CD4-positive, alpha-beta memory T cell (primary cell): ENCODE measurements around the gene DHX35. TPM values are rescaled to one million over a fixed set of nuclear protein-coding genes. Genes with fewer than 3 reads are reported as not detected.

Experiments
- CTCF ChIA-PET: fragments of 350-600 bp; sonication (Branson Sonifier 250); formaldehyde crosslinking; loops from one replicate; lab custom pipeline; 2021; ENCODE audit warnings: inconsistent platforms; ENCODE audit not compliant: partially characterized antibody; lab: Charles Lee
- POLR2A ChIA-PET: fragments of 350-600 bp; sonication (Branson Sonifier 250); formaldehyde crosslinking; loops from one replicate; lab custom pipeline; 2021; ENCODE audit not compliant: partially characterized antibody; lab: Charles Lee
- DNase-seq, 5 donors: peaks; one replicate each; pipeline versions ENCODE4 v3.0.0 to v3.0.0-alpha.2; 2020 to 2022; ENCODE audit warnings: mixed read lengths in 1 of 5
- H3K27ac ChIP-seq: one replicate; pipeline ENCODE4 v1.7.0; 2013; ENCODE audit warnings: low read depth, low read length
- H3K27me3 ChIP-seq: 2 replicates; pipeline ENCODE4 v1.7.0; 2013; ENCODE audit warnings: mild to moderate bottlenecking, low read length, moderate library complexity; ENCODE audit not compliant: insufficient read depth
- H3K36me3 ChIP-seq: 2 replicates; pipeline ENCODE4 v1.7.0; 2013; ENCODE audit warnings: mild to moderate bottlenecking, low read length, moderate library complexity; ENCODE audit not compliant: insufficient read depth
- H3K4me1 ChIP-seq: 2 replicates; pipeline ENCODE4 v1.7.0; 2013; ENCODE audit warnings: mild to moderate bottlenecking, low read length, moderate library complexity; ENCODE audit not compliant: insufficient read depth
- H3K4me3 ChIP-seq, 2 donors: one replicate each; pipeline ENCODE4 v1.7.0; 2013; ENCODE audit warnings: low read length in 2 of 2, mild to moderate bottlenecking in 1 of 2
- H3K9me3 ChIP-seq, 2 donors: one replicate each; pipeline ENCODE4 v1.7.0; 2013; ENCODE audit warnings: low read length in 2 of 2, control low read depth in 1 of 2; ENCODE audit not compliant: control insufficient read depth in 1 of 2
- H3K27ac Mint-ChIP-seq, 7 donors: one replicate each; pipeline ENCODE4 v1.8.0; 2020 to 2021; ENCODE audit warnings: mixed read lengths in 7 of 7, mild to moderate bottlenecking in 6 of 7, inconsistent platforms in 3 of 7, moderate library complexity in 3 of 7
- H3K27me3 Mint-ChIP-seq, 2 donors: one replicate each; pipeline ENCODE4 v1.8.0; 2020 to 2021; ENCODE audit warnings: mixed read lengths in 2 of 2
- H3K36me3 Mint-ChIP-seq, 2 donors: one replicate each; pipeline ENCODE4 v1.8.0; 2020 to 2021; ENCODE audit warnings: mixed read lengths in 2 of 2, inconsistent platforms in 1 of 2, mild to moderate bottlenecking in 1 of 2
- H3K4me1 Mint-ChIP-seq, 4 donors: one replicate each; pipeline ENCODE4 v1.8.0; 2020 to 2021; ENCODE audit warnings: mixed read lengths in 4 of 4, mild to moderate bottlenecking in 1 of 4
- H3K4me3 Mint-ChIP-seq, 8 donors: one replicate each; pipeline ENCODE4 v1.8.0; 2020 to 2021; ENCODE audit warnings: mixed read lengths in 8 of 8, mild to moderate bottlenecking in 7 of 8, moderate library complexity in 6 of 8, inconsistent platforms in 3 of 8
- H3K9me3 Mint-ChIP-seq, 8 donors: one replicate each; pipeline ENCODE4 v1.8.0; 2020 to 2021; ENCODE audit warnings: mixed read lengths in 8 of 8, mild to moderate bottlenecking in 5 of 8, inconsistent platforms in 3 of 8, moderate library complexity in 1 of 8
- intact Hi-C: fragments of 100-400 bp; cut with micrococcal nuclease; formaldehyde crosslinking; loops from one replicate; pipeline ENCODE4 v1.15.1; 2023
- polyA plus RNA-seq, 2 donors: library from polyadenylated mRNA; unstranded; fragments of 300-500 nt; fragmentation: Illumina TruSeq; gene quantifications; one replicate each; pipeline ENCODE4 v1.2.3, GENCODE V29; 2021
- total RNA-seq, 2 experiments: library from RNA; stranded (reverse); gene quantifications; one replicate each; pipeline ENCODE4 v1.2.3, GENCODE V29; 2021

DHX35 gene
- total and polyA plus RNA-seq, 4 experiments from 2014 or later = 2.7 to 11.8 (median 10.0) TPM

- Histone ChIP-seq H3K27me3 (no peaks in the 10 kb centered on the region), H3K4me1 (peaks cover 14% of the 10 kb centered on the region), H3K36me3 (peaks cover 20% of the 10 kb centered on the region), H3K27ac (no peak overlapping the region), H3K9me3 (no peaks in the 10 kb centered on the region), H3K4me3 (no peak overlapping the region)
- Mint-ChIP-seq H3K9me3 (no peaks in the 10 kb centered on the region), H3K36me3 (peaks cover 65 to 76% of the 10 kb centered on the region in 2 donors), H3K27me3 (no peaks in the 10 kb centered on the region), H3K4me1 (peaks cover 12 to 26% (median 19%) of the 10 kb centered on the region in 4 donors), H3K4me3 (no peak overlapping the region), H3K27ac (peak overlapping the region in 4 of 7 donors; percentile 5 to 82 (median 28))
- no peak for DNase-seq
- POLR2A ChIA-PET = no interaction called here
- CTCF ChIA-PET = interaction anchor here (1.9 kb wide), 1 partner anchor 50 kb away, joined by 5 read pairs; no protein-coding TSS in a partner anchor
- intact Hi-C loops = no loop called here
Observed at GRCh38 chr20:38999217-38999616, 37.1 kb downstream of the DHX35 start.

DNA sequence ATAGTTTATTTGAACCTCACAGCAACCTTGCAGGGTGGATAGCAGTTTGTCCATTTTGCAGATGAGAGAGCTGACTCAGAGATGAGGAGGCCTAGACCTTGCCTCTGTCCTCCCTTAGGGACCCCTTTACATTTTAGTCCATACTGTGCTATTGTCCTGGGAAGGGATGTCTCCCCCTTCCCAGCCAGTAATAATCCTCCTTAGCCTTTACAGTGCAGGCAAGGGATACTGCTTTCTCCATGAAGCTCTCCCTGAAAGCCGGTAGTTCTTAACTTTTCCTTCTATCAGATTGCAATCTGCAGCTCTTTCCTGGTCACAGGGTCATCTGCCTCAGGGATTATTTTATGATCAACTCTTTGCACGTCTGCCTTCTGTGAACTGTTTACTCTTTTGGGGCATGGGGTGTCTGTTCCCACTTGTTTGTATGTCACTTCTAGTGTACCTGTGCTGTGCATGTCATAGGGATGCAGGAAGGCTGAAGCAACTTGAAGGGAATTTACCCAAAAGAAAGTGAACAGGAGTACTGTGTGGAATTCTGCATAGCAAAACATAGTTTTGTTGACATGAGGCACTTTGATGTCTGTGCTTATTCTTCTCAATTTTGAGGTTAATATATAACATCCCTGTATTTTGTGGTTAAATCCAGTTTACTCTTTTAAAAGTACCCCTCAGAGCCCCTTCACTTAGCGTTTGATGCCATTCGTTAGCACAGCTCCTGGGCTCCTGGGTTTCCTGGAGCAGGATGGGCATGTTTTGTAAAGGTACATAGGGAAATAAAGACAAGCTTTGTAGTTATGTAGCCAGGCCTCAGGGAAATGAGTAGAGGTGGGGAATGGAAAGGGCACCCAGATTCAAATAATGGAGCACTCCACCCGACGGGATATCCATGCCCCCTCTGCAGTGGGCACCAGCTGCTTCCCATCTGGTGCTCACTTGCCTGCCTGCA is 38.1 kb downstream of the DHX35 start:
- Histone ChIP-seq H3K27ac (no peak overlapping the region), H3K9me3 (no peaks in the 10 kb centered on the region), H3K36me3 (peaks cover 20% of the 10 kb centered on the region), H3K4me3 (no peak overlapping the region), H3K27me3 (no peaks in the 10 kb centered on the region), H3K4me1 (peaks cover 21% of the 10 kb centered on the region)
- Mint-ChIP-seq H3K4me3 (no peak overlapping the region), H3K27ac (peak overlapping the region in 2 of 7 donors; percentile 64 to 82), H3K27me3 (no peaks in the 10 kb centered on the region), H3K36me3 (peaks cover 66 to 72% of the 10 kb centered on the region in 2 donors), H3K9me3 (no peaks in the 10 kb centered on the region), H3K4me1 (peaks cover 19 to 33% (median 28%) of the 10 kb centered on the region in 4 donors)
- intact Hi-C loops = no loop called here
- CTCF ChIA-PET = interaction anchor here (1.9 kb wide), 1 partner anchor 49 kb away, joined by 5 read pairs; no protein-coding TSS in a partner anchor
- POLR2A ChIA-PET = no interaction called here
- DNase-seq = no peak

DNA sequence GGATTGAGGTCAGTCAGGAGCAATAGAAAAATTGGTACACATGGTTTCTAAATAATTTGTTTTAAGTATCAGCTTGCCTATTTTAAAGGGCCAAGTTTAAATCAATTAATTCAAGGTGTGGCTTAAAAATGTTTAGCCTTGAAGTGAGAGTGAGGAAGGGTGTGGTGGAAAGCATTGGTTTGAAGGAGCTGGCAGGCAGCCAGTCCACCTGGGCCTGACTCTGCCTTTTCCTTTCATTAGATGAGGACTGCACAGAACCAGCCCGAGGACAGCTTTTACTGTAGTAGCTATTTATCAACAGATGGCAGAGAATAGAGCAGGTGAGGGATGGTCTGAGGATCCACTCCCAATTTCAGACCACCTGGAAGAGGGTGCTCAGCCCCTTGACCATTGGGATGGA is 42.4 kb downstream of the DHX35 start:
- Mint-ChIP-seq H3K4me3 (peak overlapping the region in 7 of 8 donors; percentile 0 to 81 (median 63)), H3K27ac (peak overlapping the region in 6 of 7 donors; percentile 53 to 75 (median 64)), H3K36me3 (peaks cover 71 to 73% of the 10 kb centered on the region in 2 donors), H3K4me1 (peaks cover 24 to 47% (median 32%) of the 10 kb centered on the region in 4 donors), H3K27me3 (no peaks in the 10 kb centered on the region), H3K9me3 (peaks cover 0 to 1% (median 0%) of the 10 kb centered on the region in 8 donors)
- POLR2A ChIA-PET = interaction anchor here (1.2 to 1.4 kb wide), 2 partner anchors 42 to 45 kb away, joined by 4 to 6 read pairs; partner anchors contain the start of gene DHX35
- peaks cover 29% of the 10 kb centered on the region for H3K36me3 ChIP-seq
- H3K4me1 ChIP-seq = peaks cover 28% of the 10 kb centered on the region
- no peaks in the 10 kb centered on the region for H3K27me3 ChIP-seq
- DNase-seq = peak; percentile 58 to 63 (median 62)
- no peak overlapping the region for H3K4me3 ChIP-seq
- CTCF ChIA-PET = interaction anchor here (1.6 kb wide), 1 partner anchor 45 kb away, joined by 14 read pairs; no protein-coding TSS in a partner anchor
- H3K9me3 ChIP-seq = no peaks in the 10 kb centered on the region
- intact Hi-C loops = no loop called here
- no peak overlapping the region for H3K27ac ChIP-seq

GRCh38 chr20:39009348-39009747 is 47.2 kb downstream of the DHX35 start:
- POLR2A ChIA-PET = no interaction called here
- peaks cover 18 to 38% (median 24%) of the 10 kb centered on the region in 4 donors for H3K4me1 Mint-ChIP-seq
- no peaks in the 10 kb centered on the region for H3K9me3 ChIP-seq
- no peak overlapping the region for H3K4me3 ChIP-seq
- H3K4me3 Mint-ChIP-seq = peak overlapping the region in 1 of 8 donors; percentile 0
- no peak overlapping the region for H3K27ac Mint-ChIP-seq
- peaks cover 12% of the 10 kb centered on the region for H3K36me3 ChIP-seq
- no peak for DNase-seq
- no peak overlapping the region for H3K27ac ChIP-seq
- H3K27me3 ChIP-seq = no peaks in the 10 kb centered on the region
- peaks cover 0 to 2% (median 0%) of the 10 kb centered on the region in 8 donors for H3K9me3 Mint-ChIP-seq
- H3K4me1 ChIP-seq = peaks cover 23% of the 10 kb centered on the region
- CTCF ChIA-PET = interaction anchor here (1.4 to 1.8 kb wide), 2 partner anchors 12 to 39 kb away, joined by 7 to 16 read pairs; no protein-coding TSS in a partner anchor
- H3K36me3 Mint-ChIP-seq = peaks cover 59 to 68% of the 10 kb centered on the region in 2 donors
- H3K27me3 Mint-ChIP-seq = no peaks in the 10 kb centered on the region
- intact Hi-C loops = no loop called here

- H3K27ac Mint-ChIP-seq = no peak overlapping the region
- Histone ChIP-seq H3K36me3 (peaks cover 12% of the 10 kb centered on the region), H3K4me1 (peaks cover 18% of the 10 kb centered on the region), H3K27ac (no peak overlapping the region), H3K9me3 (no peaks in the 10 kb centered on the region), H3K4me3 (no peak overlapping the region), H3K27me3 (no peaks in the 10 kb centered on the region)
- peaks cover 13 to 27% (median 17%) of the 10 kb centered on the region in 4 donors for H3K4me1 Mint-ChIP-seq
- H3K36me3 Mint-ChIP-seq = peaks cover 63 to 75% of the 10 kb centered on the region in 2 donors
- H3K9me3 Mint-ChIP-seq = peaks cover 0 to 3% (median 0%) of the 10 kb centered on the region in 8 donors
- no peak for DNase-seq
- intact Hi-C loops = no loop called here
- no peak overlapping the region for H3K4me3 Mint-ChIP-seq
- H3K27me3 Mint-ChIP-seq = no peaks in the 10 kb centered on the region
- POLR2A ChIA-PET = no interaction called here
- CTCF ChIA-PET = interaction anchor here (1.1 kb wide), 1 partner anchor 285 kb away, joined by 3 read pairs; no protein-coding TSS in a partner anchor
Observed at GRCh38 chr20:39010496-39010895, 48.4 kb downstream of the DHX35 start.

DNA sequence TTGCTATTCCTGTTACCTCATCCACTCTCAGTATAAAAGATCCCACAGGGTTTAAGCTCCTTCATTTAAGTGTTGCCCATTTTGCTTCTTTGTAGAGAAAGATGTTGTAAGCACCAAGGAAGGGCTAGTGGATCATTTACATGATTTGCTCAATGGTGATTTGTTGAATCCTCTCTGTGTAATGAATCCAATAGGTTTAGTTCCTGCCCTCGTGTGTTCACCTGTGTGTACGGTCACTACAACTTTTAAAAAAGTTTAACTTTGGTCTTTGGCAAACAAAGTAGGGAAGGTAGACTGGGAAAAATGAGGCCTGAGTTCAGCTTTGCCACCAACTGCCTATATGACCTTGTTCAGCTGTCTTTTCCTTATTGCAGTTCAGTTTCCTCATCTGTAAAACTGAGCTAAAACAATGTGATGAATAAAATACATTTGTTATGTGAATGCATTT is 51.5 kb downstream of the DHX35 start:
- H3K36me3 ChIP-seq = peaks cover 9% of the 10 kb centered on the region
- H3K36me3 Mint-ChIP-seq = peaks cover 68 to 74% of the 10 kb centered on the region in 2 donors
- peaks cover 10% of the 10 kb centered on the region for H3K4me1 ChIP-seq
- H3K27ac Mint-ChIP-seq = no peak overlapping the region
- intact Hi-C loops = no loop called here
- peaks cover 10 to 14% (median 13%) of the 10 kb centered on the region in 4 donors for H3K4me1 Mint-ChIP-seq
- no peaks in the 10 kb centered on the region for H3K27me3 Mint-ChIP-seq
- H3K4me3 Mint-ChIP-seq = no peak overlapping the region
- ChIA-PET CTCF (interaction anchor here (0.6 to 3.6 kb wide), 2 partner anchors 36 to 120 kb away, joined by 3 to 17 read pairs; no protein-coding TSS in a partner anchor), POLR2A (no interaction called here)
- no peak overlapping the region for H3K27ac ChIP-seq
- peaks cover 0 to 1% (median 0%) of the 10 kb centered on the region in 8 donors for H3K9me3 Mint-ChIP-seq
- H3K4me3 ChIP-seq = no peak overlapping the region
- no peaks in the 10 kb centered on the region for H3K27me3 ChIP-seq
- DNase-seq = no peak
- no peaks in the 10 kb centered on the region for H3K9me3 ChIP-seq

DNA sequence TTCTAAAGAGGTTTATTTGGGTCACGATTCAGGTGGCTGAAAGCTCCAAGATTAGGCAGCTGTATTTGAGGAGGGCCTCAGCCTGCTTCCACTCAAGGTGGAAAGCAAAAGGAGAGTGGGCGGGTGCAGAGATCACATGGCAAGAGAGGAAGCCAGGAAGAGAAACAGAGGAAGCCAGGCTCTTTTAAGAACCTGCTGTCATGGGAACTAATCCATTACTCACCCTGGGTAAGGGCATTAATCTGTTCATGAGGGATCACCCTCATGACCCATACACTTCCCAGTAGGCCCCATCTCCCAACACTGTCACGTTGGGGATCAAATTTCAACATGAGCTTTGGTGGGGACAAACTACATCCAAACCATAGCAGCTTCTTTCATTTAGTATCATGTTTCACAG is 53.9 kb downstream of the DHX35 start:
- Mint-ChIP-seq H3K4me3 (peak overlapping the region in 1 of 8 donors; percentile 15), H3K36me3 (peaks cover 64 to 72% of the 10 kb centered on the region in 2 donors), H3K9me3 (peaks cover 0 to 1% (median 0%) of the 10 kb centered on the region in 8 donors), H3K27ac (peak overlapping the region in 4 of 7 donors; percentile 20 to 86 (median 45)), H3K4me1 (peaks cover 0 to 6% (median 3%) of the 10 kb centered on the region in 4 donors), H3K27me3 (no peaks in the 10 kb centered on the region)
- Histone ChIP-seq H3K27me3 (no peaks in the 10 kb centered on the region), H3K4me3 (no peak overlapping the region), H3K36me3 (peaks cover 9% of the 10 kb centered on the region), H3K27ac (no peak overlapping the region), H3K4me1 (no peaks in the 10 kb centered on the region), H3K9me3 (no peaks in the 10 kb centered on the region)
- DNase-seq = no peak
- intact Hi-C loops = no loop called here
- ChIA-PET CTCF (no interaction called here), POLR2A (no interaction called here)
